MM.1S (cell line): ENCODE data around the gene FMO3.

Source experiments
- CTCF ChIP-seq: fragments of 300-600 bp; sonication (generic); IDR thresholded peaks from 2 replicates; pipeline ENCODE4 v1.5.1; 2016; ENCODE audit warnings: antibody characterized with exemption, low read length, mixed read lengths
- EZH2 ChIP-seq: fragments of 300-600 bp; sonication (generic); optimal IDR thresholded peaks from 2 replicates; pipeline ENCODE3; 2017; ENCODE audit warnings: low read depth, mild to moderate bottlenecking, antibody characterized with exemption, low read length, mixed read lengths
- EZH2phosphoT487 ChIP-seq: fragments of 300-600 bp; sonication (generic); IDR thresholded peaks from 2 replicates; pipeline ENCODE4 v1.6.1; 2018; ENCODE audit warnings: antibody characterized with exemption, low read length

GRCh38 chr1:171083222-171083621 lies 7.5 kb upstream of the FMO3 start:
- TF ChIP-seq CTCF (no peak), EZH2 (no peak), EZH2phosphoT487 (no peak)
